ENCODE data around the gene SPART.
"Not testable (repeated sequence)": the region's sequence is repeated elsewhere in the genome, so short reads cannot be mapped to it uniquely, and the experiment has no call there.

SPART gene

GRCh38 chr13:36328821-36329220, 17.4 kb downstream of the SPART start:
- no peaks in the 10 kb centered on the region for H3K9me3 ChIP-seq
- H3K36me3 ChIP-seq: peaks cover 53 to 71% (median 54%) of the 10 kb centered on the region in 3 donors
- H3K4me3 ChIP-seq: no peak overlapping the region
- H3K27me3 ChIP-seq: no peaks in the 10 kb centered on the region
- no peak for TF ChIP-seq CTCF (IDR thresholded peaks at IDR 0.05)
- DNase-seq: no peak
- H3K4me1 ChIP-seq: peaks cover 0 to 53% (median 7%) of the 10 kb centered on the region in 4 donors
- intact Hi-C loops (cut with DNase I; ENCODE audit: low total_unique reads): no loop called here
- H3K27ac ChIP-seq: no peak overlapping the region

- Histone ChIP-seq H3K4me1 (peaks cover 0 to 26% (median 2%) of the 10 kb centered on the region in 4 donors), H3K27ac (no peak overlapping the region), H3K36me3 (peaks cover 71 to 87% (median 73%) of the 10 kb centered on the region in 3 donors), H3K4me3 (no peak overlapping the region), H3K27me3 (no peaks in the 10 kb centered on the region), H3K9me3 (no peaks in the 10 kb centered on the region)
- intact Hi-C loops (cut with DNase I; ENCODE audit: low total_unique reads): no loop called here
- no peak for DNase-seq
- no peak for TF ChIP-seq CTCF (IDR thresholded peaks at IDR 0.05)
Measured at GRCh38 chr13:36325912-36326311, 20.3 kb downstream of the SPART start.

GRCh38 chr13:36324881-36325280, 21.3 kb downstream of the SPART start:
- H3K27me3 ChIP-seq; DNase-seq; H3K4me3 ChIP-seq; H3K9me3 ChIP-seq; intact Hi-C loops (cut with DNase I; ENCODE audit: low total_unique reads); H3K27ac ChIP-seq: not testable (repeated sequence)
- H3K4me1 ChIP-seq: peaks cover 0 to 16% (median 0%) of the 10 kb centered on the region in 4 donors
- H3K36me3 ChIP-seq: peaks cover 64 to 81% (median 73%) of the 10 kb centered on the region in 3 donors

GRCh38 chr13:36323951-36324566, 22.1 kb downstream of the SPART start:
- intact Hi-C loops (cut with DNase I; ENCODE audit: low total_unique reads): no loop called here
- Histone ChIP-seq H3K9me3 (no peaks in the 10 kb centered on the region), H3K27ac (no peak overlapping the region), H3K4me1 (peaks cover 0 to 8% (median 0%) of the 10 kb centered on the region in 4 donors), H3K4me3 (no peak overlapping the region), H3K36me3 (peaks cover 62 to 80% (median 70%) of the 10 kb centered on the region in 3 donors), H3K27me3 (no peaks in the 10 kb centered on the region)
- TF ChIP-seq CTCF (IDR thresholded peaks at IDR 0.05): no peak
- DNase-seq: no peak

- Histone ChIP-seq H3K36me3 (peaks cover 57 to 73% (median 71%) of the 10 kb centered on the region in 3 donors), H3K27me3 (no peaks in the 10 kb centered on the region), H3K4me3 (no peak overlapping the region), H3K9me3 (no peaks in the 10 kb centered on the region), H3K27ac (no peak overlapping the region), H3K4me1 (peaks cover 0 to 1% (median 0%) of the 10 kb centered on the region in 4 donors)
- intact Hi-C loops (cut with DNase I; ENCODE audit: low total_unique reads): no loop called here
- DNase-seq: no peak
- TF ChIP-seq CTCF (IDR thresholded peaks at IDR 0.05): no peak
Measured at GRCh38 chr13:36323408-36323807, 22.8 kb downstream of the SPART start.

GRCh38 chr13:36319793-36320192, 26.4 kb downstream of the SPART start:
- H3K27me3 ChIP-seq; H3K4me1 ChIP-seq; DNase-seq; H3K9me3 ChIP-seq; H3K27ac ChIP-seq; intact Hi-C loops (cut with DNase I; ENCODE audit: low total_unique reads); H3K4me3 ChIP-seq: not testable (repeated sequence)
- H3K36me3 ChIP-seq: peaks cover 26 to 52% (median 40%) of the 10 kb centered on the region in 3 donors

All from tibial artery (tissue), 4 donors.